Heart right ventricle (tissue), 16 donors: Measurements from ENCODE around the gene GLYR1. TPM values are rescaled to one million over a fixed set of nuclear protein-coding genes. Genes with fewer than 3 reads are reported as not detected.

Source experiments
- ATAC-seq, 8 donors: fragments of 200-7000 bp; cut with Tn5 transposase; one replicate each; pipeline ENCODE4 v1.9.1; 2020; ENCODE audit warnings: mild to moderate bottlenecking in 8 of 8, moderate library complexity in 8 of 8, moderate number of reproducible peaks in 1 of 8
- DNase-seq, 2 donors: peaks; one replicate each; pipeline ENCODE4 v3.0.0-alpha.2; 2020
- H3K27ac ChIP-seq, 10 donors: fragments of 200-600 bp; sonication (generic) in 2 of 10; one replicate each; pipeline versions ENCODE4 v1.5.0 to v1.8.0; 2020 to 2022; ENCODE audit warnings: mild to moderate bottlenecking in 3 of 10
- H3K27me3 ChIP-seq, 7 donors: fragments of 200-600 bp; one replicate each; pipeline ENCODE4 v1.8.0; 2021 to 2022; ENCODE audit warnings: mild to moderate bottlenecking in 2 of 7
- H3K36me3 ChIP-seq, 9 donors: fragments of 200-600 bp; sonication (generic) in 1 of 9; one replicate each; pipeline versions ENCODE4 v1.5.0 to v1.8.0; 2020 to 2022; ENCODE audit warnings: mild to moderate bottlenecking in 2 of 9
- H3K4me1 ChIP-seq, 9 donors: fragments of 200-600 bp; sonication (generic) in 1 of 9; one replicate each; pipeline versions ENCODE4 v1.5.0 to v1.8.0; 2020 to 2022; ENCODE audit warnings: mild to moderate bottlenecking in 4 of 9
- H3K4me3 ChIP-seq, 10 donors: fragments of 200-600 bp; sonication (generic) in 2 of 10; one replicate each; pipeline versions ENCODE4 v1.5.0 to v1.8.0; 2020 to 2022; ENCODE audit warnings: mild to moderate bottlenecking in 7 of 10, moderate library complexity in 2 of 10
- H3K9me3 ChIP-seq, 11 donors: fragments of 200-600 bp in 10 of 11; sonication (generic) in 2 of 11; one replicate each; pipeline versions ENCODE4 v1.5.0 to v1.8.0; 2013 to 2022; ENCODE audit warnings: mild to moderate bottlenecking in 2 of 11, control low read depth in 1 of 11, moderate library complexity in 1 of 11
- CTCF ChIP-seq, 9 donors: fragments of 200-600 bp; sonication (generic) in 2 of 9; IDR thresholded peaks; one replicate each; pipeline versions ENCODE4 v1.5.0 to v1.8.0; 2021 to 2022; ENCODE audit warnings: antibody characterized with exemption in 9 of 9, mild to moderate bottlenecking in 5 of 9, moderate library complexity in 1 of 9
- WGBS, 2 donors: extraction: QIAGEN DNeasy Blood & Tissue Kit; methylation state at CpG; one replicate each; pipeline ENCODE4 v1.1.7; 2013; ENCODE audit warnings: inconsistent platforms in 1 of 2; 5-methylcytosine and 5-hydroxymethylcytosine counted together
- intact Hi-C, 10 donors: fragments of 100-400 bp; cut with DNase I; formaldehyde crosslinking; loops; one replicate each; pipeline versions ENCODE4 v1.11.1 to v1.14.2; 2022
- polyA plus RNA-seq, 2 donors: library from polyadenylated mRNA; stranded (reverse); fragments of 200-250 nt; gene quantifications; one replicate each; pipeline ENCODE4 v1.2.3, GENCODE V29; 2013
- total RNA-seq, 10 donors: library from RNA; stranded (reverse); fragmentation: NEBNext Ultra II Directional in 3 of 10; extraction: Animal tissue kit (Norgen Biotek cat#: 25700) in 3 of 10; gene quantifications; one replicate each; pipeline versions ENCODE4 v1.2.1 to v1.2.4, GENCODE V29; 2021 to 2023
- donor health status: Arrhythmogenic right ventricular cardiomyopathy.
- donor health status: ischemic (EF 13 %, LVEDD 7.1; RV severe dilation, severe dysfunction).
- donor health status: healthy with polysubstance abuse.
- donor health status: DM: no; HTN: yes; CAD: no.
- donor health status: DM: no; HTN: no; CAD: no.
- donor health status: ischemic (EF 25% LVEDD 6.9; RV normal size, moderate dysfunction).
- donor health status: ischemic (EF 25% LVEDD 5.7; RV mildly dilated, moderate dysfunction).
- donor health status: healthy.
- donor health status: DM: yes; HTN: yes; CAD: no.
- donor health status: Ischemic cardiomyopathy.
- donor health status: ischemic (EF 35%, LVEDD 5.7; RV mildly dilated, moderate dysfunction).
- donor health status: nonischemic (EF 11% LVEDD 7.7; RV severe dilation, severe dysfunction).
- donor health status: DM: yes; HTN: yes; CAD: no.
- donor health status: PGD.
- donor health status: ischemic (EF 29% LVEDD 5.4; RV normal size, mild dysfunction).
- donor health status: nonischemic (EF 23%, LVEDD 6.1; RV moderate dilation, normal function).

Gene GLYR1
- total and polyA plus RNA-seq, 12 donors: 36.5 to 105 (median 73.3) TPM

DNA sequence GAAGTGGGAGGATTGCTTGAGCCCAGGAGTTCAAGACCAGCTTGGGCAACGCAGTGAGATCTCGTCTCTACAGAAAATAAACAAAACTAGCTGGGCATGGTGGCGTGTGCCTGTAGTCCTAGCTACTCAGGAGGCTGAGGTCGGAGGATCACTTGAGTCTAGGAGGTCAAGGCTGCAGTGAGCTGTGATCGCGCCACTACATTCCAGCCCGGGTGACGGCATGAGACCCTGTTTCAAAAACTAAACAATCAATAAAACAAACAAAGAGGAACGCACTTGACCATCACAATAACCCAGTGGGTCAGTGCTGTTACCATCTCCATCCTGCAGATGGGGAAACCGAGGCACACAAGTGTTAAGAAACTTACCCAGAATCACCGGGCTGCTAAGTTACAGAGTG, 93.9 kb downstream of the GLYR1 start:
- intact Hi-C loops: no loop called here
- TF ChIP-seq CTCF (IDR thresholded peaks at IDR 0.05): no peak
- peaks cover 0 to 100% (median 53%) of the 10 kb centered on the region in 9 donors for H3K36me3 ChIP-seq

More for the DNA sequence above, 93.9 kb downstream of the GLYR1 start:
- Histone ChIP-seq H3K4me3 (no peak overlapping the region), H3K27me3 (no peaks in the 10 kb centered on the region), H3K4me1 (no peaks in the 10 kb centered on the region), H3K9me3 (peaks cover 0 to 7% (median 0%) of the 10 kb centered on the region in 11 donors), H3K27ac (no peak overlapping the region)
- 95 to 96% methylated on average over 11 of the region's 11 CpGs for WGBS, 2 donors
- ATAC-seq (no peak), DNase-seq (no peak)

Other genes starting within 250 kb of the GLYR1 start
- 10 to 100 TPM; 14.7 to 34.4 (median 20.4) TPM for gene UBALD1, start 232.4 kb downstream of the GLYR1 start, total RNA-seq
- gene UBALD1, start 232.4 kb downstream of the GLYR1 start, polyA plus RNA-seq: 10 to 100 TPM; 19.4 to 39.4 TPM
- 10 to 100 TPM; 32.2 to 73.5 (median 42.9) TPM for gene MGRN1, start 222.5 kb downstream of the GLYR1 start, total RNA-seq
- gene MGRN1, start 222.5 kb downstream of the GLYR1 start, polyA plus RNA-seq: 10 to 100 TPM; 19.2 to 20.3 TPM
- 10 to 100 TPM; 34.1 to 65.7 (median 49.6) TPM for gene NUDT16L1, start 153.7 kb downstream of the GLYR1 start, total RNA-seq
- 10 to 100 TPM; 25.4 to 48.8 TPM for gene NUDT16L1, start 153.7 kb downstream of the GLYR1 start, polyA plus RNA-seq
- 10 to 100 TPM in 1 of 10 donors, 1 to 10 TPM in 9; 5.1 to 11.4 (median 7.9) TPM for gene ANKS3, start 113.0 kb downstream of the GLYR1 start, total RNA-seq
- 10 to 100 TPM; 12.4 to 33.7 TPM for gene ANKS3, start 113.0 kb downstream of the GLYR1 start, polyA plus RNA-seq
- 1 to 10 TPM in 4 of 10 donors, under 1 TPM in 4, not detected in 2; 0.32 to 1.9 (median 1.1) TPM for gene DNAAF8, start 112.8 kb downstream of the GLYR1 start, total RNA-seq
- gene DNAAF8, start 112.8 kb downstream of the GLYR1 start, polyA plus RNA-seq: 1 to 10 TPM; 1.1 to 1.3 TPM
- gene ZNF500, start 80.1 kb downstream of the GLYR1 start, total RNA-seq: 1 to 10 TPM; 4.3 to 9.9 (median 8.1) TPM
- gene ZNF500, start 80.1 kb downstream of the GLYR1 start, polyA plus RNA-seq: 10 to 100 TPM in 1 of 2 donors, 1 to 10 TPM in 1; 3.8 to 10.5 TPM
- gene SEPTIN12, start 58.9 kb downstream of the GLYR1 start, total RNA-seq: 1 to 10 TPM in 1 of 10 donors, not detected in 9; 1.3 TPM
- gene SEPTIN12, start 58.9 kb downstream of the GLYR1 start, polyA plus RNA-seq: not detected
- not detected for gene SMIM22, start 51.9 kb downstream of the GLYR1 start, total RNA-seq
- gene SMIM22, start 51.9 kb downstream of the GLYR1 start, polyA plus RNA-seq: under 1 TPM in 1 of 2 donors, not detected in 1; 0.73 TPM
- gene ROGDI, start 44.7 kb downstream of the GLYR1 start, total RNA-seq: 100 to 1,000 TPM in 4 of 10 donors, 10 to 100 TPM in 6; 77.6 to 123 (median 96.9) TPM
- 100 to 1,000 TPM in 1 of 2 donors, 10 to 100 TPM in 1; 44.1 to 148 TPM for gene ROGDI, start 44.7 kb downstream of the GLYR1 start, polyA plus RNA-seq
- 10 to 100 TPM; 28.1 to 56.9 (median 31.1) TPM for gene UBN1, start 193 bp upstream of the GLYR1 start, total RNA-seq
- gene UBN1, start 193 bp upstream of the GLYR1 start, polyA plus RNA-seq: 10 to 100 TPM; 11.3 to 16.5 TPM
- 10 to 100 TPM in 2 of 10 donors, 1 to 10 TPM in 8; 5.5 to 19.3 (median 7.7) TPM for gene PPL, start 89.9 kb upstream of the GLYR1 start, total RNA-seq
- gene PPL, start 89.9 kb upstream of the GLYR1 start, polyA plus RNA-seq: 1 to 10 TPM; 4.9 to 6.4 TPM
- 10 to 100 TPM in 6 of 10 donors, 1 to 10 TPM in 4; 4.7 to 28.4 (median 12.9) TPM for gene SEC14L5, start 111.0 kb upstream of the GLYR1 start, total RNA-seq
- gene SEC14L5, start 111.0 kb upstream of the GLYR1 start, polyA plus RNA-seq: 1 to 10 TPM in 1 of 2 donors, under 1 TPM in 1; 0.04 to 4.1 TPM
- 10 to 100 TPM in 1 of 10 donors, 1 to 10 TPM in 9; 4.7 to 11.0 (median 6.1) TPM for gene NAGPA, start 186.6 kb upstream of the GLYR1 start, total RNA-seq
- gene NAGPA, start 186.6 kb upstream of the GLYR1 start, polyA plus RNA-seq: 1 to 10 TPM; 7.3 to 7.5 TPM
- 10 to 100 TPM in 4 of 10 donors, 1 to 10 TPM in 6; 1.1 to 44.9 (median 6.2) TPM for gene C16orf89, start 218.7 kb upstream of the GLYR1 start, total RNA-seq
- 1 to 10 TPM in 1 of 2 donors, under 1 TPM in 1; 0.28 to 4.0 TPM for gene C16orf89, start 218.7 kb upstream of the GLYR1 start, polyA plus RNA-seq
- 10 to 100 TPM in 2 of 10 donors, 1 to 10 TPM in 8; 4.9 to 13.7 (median 7.9) TPM for gene ALG1, start 224.6 kb upstream of the GLYR1 start, total RNA-seq
- 10 to 100 TPM in 1 of 2 donors, 1 to 10 TPM in 1; 8.6 to 12.2 TPM for gene ALG1, start 224.6 kb upstream of the GLYR1 start, polyA plus RNA-seq